A549 (cell line): ENCODE results near the gene TRUB2.

Source experiments
- CBX8 ChIP-seq: fragments of 200-600 bp; sonication (generic); IDR thresholded peaks from 2 replicates; pipeline ENCODE4 v1.6.1; 2016
- CEBPB ChIP-seq, 2 experiments: fragments of >200 bp in 1 of 2; sonication (Bioruptor Twin) in 1 of 2; formaldehyde crosslinking in 1 of 2; IDR thresholded peaks; 2 replicates each; pipeline ENCODE4 v1.6.1; 2012 to 2016
- CTCF ChIP-seq: fragments of >200 bp; sonication (Bioruptor Twin); formaldehyde crosslinking; IDR thresholded peaks from 3 replicates; pipeline ENCODE4 v1.5.1; 2016
- ESRRA ChIP-seq: fragments of 150-350 bp; IDR thresholded peaks from 2 replicates; pipeline ENCODE4 v1.6.1; 2014; ENCODE audit warnings: mild to moderate bottlenecking, low read length, borderline replicate concordance
- POLR2A ChIP-seq: IDR thresholded peaks from 2 replicates; pipeline ENCODE4 v1.6.1; 2012; ENCODE audit warnings: mild to moderate bottlenecking, low read length
- REST ChIP-seq: fragments of 200-600 bp; sonication (generic); IDR thresholded peaks from 2 replicates; pipeline ENCODE4 v1.6.1; 2016; ENCODE audit warnings: antibody characterized with exemption, mild to moderate bottlenecking, moderate library complexity
- RNF2 ChIP-seq: fragments of 200-600 bp; sonication (generic); IDR thresholded peaks from 2 replicates; pipeline ENCODE4 v1.6.1; 2016; ENCODE audit warnings: low read depth, mild to moderate bottlenecking, antibody characterized with exemption, moderate library complexity, borderline replicate concordance

GRCh38 chr9:128288273-128289004, 33.8 kb downstream of the TRUB2 start:
- TF ChIP-seq RNF2 (no peak), CTCF (no peak), POLR2A (no peak), REST (no peak), CBX8 (no peak), CEBPB (IDR thresholded peaks at IDR 0.05) (no peak), ESRRA (no peak)
